ENCODE measurements around the gene CDK5. TPM values are rescaled to one million over a fixed set of nuclear protein-coding genes. Genes with fewer than 3 reads are reported as not detected.

The CDK5 gene
- total and polyA plus RNA-seq, 2 donors: 8.9 to 19.8 TPM

DNA sequence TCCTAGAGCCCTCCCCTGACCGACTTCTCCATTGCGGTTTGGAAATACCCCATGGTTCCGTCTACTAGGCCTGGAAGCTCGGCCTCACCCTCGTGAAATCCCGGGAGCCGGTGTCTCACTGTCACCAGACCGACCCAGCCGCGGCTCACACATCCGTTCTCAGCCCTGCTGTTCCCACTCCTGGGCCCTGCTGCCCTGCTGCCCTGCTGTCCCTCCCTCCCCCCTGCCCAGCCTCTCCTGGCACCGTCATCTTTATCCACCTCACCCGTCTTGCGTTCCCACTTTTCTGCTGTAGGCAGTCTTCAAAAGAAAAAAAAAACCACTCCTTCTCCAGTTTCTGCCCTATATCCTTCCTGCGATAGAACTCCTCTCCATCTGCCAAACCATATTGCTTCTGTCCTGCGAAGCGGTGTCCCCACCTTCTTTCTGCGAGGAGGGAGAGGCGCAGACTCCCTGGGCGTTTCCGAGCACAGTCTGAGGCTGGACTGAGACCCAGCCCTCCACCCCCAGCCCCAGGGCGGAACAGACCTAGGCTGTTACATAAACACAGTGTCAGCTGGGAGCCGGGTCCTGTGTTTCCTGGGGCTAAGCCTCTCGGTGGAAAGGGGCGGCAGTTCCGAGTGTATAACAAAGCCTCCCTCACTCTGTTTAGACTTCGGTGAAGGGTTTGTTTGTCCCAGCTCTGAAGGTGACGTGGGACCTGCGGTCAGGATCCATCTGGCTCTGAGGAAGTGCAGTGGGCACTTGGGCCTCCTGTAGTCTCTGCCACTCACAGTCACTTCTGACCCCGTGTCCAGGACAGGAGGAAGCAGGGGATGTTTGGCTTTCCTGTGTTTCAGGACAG is 31.4 kb upstream of the CDK5 start:
- WGBS: 5% methylated on average over 30 of the region's 30 CpGs
- Histone ChIP-seq H3K27ac (ENCODE audit: low read depth in 1 of 2, low read length in 1 of 2) (peak overlapping the region; percentile 37 to 75), H3K4me3 (ENCODE audit: low read length in 2 of 2) (no peak overlapping the region), H3K36me3 (ENCODE audit: control insufficient read depth in 2 of 2, insufficient read depth in 2 of 2, low read length in 1 of 2) (no peaks in the 10 kb centered on the region), H3K9me3 (ENCODE audit: control insufficient read depth in 2 of 2, insufficient read depth in 1 of 2, low read length in 1 of 2) (peaks cover 0 to 4% of the 10 kb centered on the region in 2 donors), H3K27me3 (ENCODE audit: control insufficient read depth in 2 of 2, insufficient read depth in 1 of 2, low read length in 1 of 2) (peaks cover 55 to 90% of the 10 kb centered on the region in 2 donors), H3K4me1 (ENCODE audit: control insufficient read depth in 2 of 2, insufficient read depth in 2 of 2, low read length in 2 of 2) (peaks cover 3 to 35% of the 10 kb centered on the region in 2 donors)
- no peak for DNase-seq (ENCODE audit: low read depth in 6 of 9, low spot score in 9 of 9)

DNA sequence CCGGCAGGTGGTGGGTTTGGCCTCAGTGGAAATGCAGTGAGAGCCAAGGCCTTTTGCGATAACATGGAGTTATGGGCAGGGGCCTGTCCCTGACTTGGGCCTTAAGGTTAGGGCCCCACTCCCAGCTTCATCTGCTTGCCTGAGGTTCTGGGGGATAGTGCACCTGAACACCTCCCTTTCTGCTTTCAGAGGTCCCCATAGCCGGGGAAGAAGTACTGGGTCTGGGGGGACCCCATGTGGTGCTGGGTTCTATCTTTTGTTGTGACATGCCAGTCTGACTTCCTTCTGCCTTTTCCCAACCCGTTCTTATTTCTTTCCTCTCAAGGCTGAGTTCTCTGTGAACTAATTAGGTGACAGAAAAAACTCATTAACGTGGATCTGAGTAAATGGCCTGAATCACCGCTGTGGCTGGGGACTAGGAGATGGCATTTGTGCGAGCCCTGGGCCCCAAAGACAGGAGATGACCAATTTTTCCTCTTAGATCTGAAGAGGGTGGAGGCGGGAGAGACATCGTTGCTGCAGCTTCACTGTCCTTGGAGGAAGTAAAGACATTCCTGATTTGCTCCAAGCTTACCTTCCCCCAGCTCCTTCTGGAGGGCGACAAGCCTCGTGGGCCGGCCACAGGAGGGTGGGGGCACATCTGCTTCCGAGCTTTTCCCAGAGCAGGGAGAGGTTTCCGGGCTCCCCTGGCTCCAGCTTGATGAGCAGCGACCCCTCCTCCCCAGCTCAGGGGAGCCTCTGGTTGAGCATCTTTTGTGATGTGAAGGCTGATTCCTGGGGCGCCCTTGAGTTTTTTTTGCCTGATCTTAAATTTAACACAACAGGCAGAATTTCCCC is 30.5 kb upstream of the CDK5 start:
- Histone ChIP-seq H3K27ac (ENCODE audit: low read depth in 1 of 2, low read length in 1 of 2) (peak overlapping the region in 1 of 2 donors; percentile 51), H3K36me3 (ENCODE audit: control insufficient read depth in 2 of 2, insufficient read depth in 2 of 2, low read length in 1 of 2) (no peaks in the 10 kb centered on the region), H3K9me3 (ENCODE audit: control insufficient read depth in 2 of 2, insufficient read depth in 1 of 2, low read length in 1 of 2) (peaks cover 0 to 4% of the 10 kb centered on the region in 2 donors), H3K27me3 (ENCODE audit: control insufficient read depth in 2 of 2, insufficient read depth in 1 of 2, low read length in 1 of 2) (peaks cover 62 to 90% of the 10 kb centered on the region in 2 donors), H3K4me1 (ENCODE audit: control insufficient read depth in 2 of 2, insufficient read depth in 2 of 2, low read length in 2 of 2) (peaks cover 3 to 41% of the 10 kb centered on the region in 2 donors), H3K4me3 (ENCODE audit: low read length in 2 of 2) (peak overlapping the region in 1 of 2 donors; percentile 13)
- no peak for DNase-seq (ENCODE audit: low read depth in 6 of 9, low spot score in 9 of 9)
- 40% methylated on average over 16 of the region's 16 CpGs for WGBS

DNA sequence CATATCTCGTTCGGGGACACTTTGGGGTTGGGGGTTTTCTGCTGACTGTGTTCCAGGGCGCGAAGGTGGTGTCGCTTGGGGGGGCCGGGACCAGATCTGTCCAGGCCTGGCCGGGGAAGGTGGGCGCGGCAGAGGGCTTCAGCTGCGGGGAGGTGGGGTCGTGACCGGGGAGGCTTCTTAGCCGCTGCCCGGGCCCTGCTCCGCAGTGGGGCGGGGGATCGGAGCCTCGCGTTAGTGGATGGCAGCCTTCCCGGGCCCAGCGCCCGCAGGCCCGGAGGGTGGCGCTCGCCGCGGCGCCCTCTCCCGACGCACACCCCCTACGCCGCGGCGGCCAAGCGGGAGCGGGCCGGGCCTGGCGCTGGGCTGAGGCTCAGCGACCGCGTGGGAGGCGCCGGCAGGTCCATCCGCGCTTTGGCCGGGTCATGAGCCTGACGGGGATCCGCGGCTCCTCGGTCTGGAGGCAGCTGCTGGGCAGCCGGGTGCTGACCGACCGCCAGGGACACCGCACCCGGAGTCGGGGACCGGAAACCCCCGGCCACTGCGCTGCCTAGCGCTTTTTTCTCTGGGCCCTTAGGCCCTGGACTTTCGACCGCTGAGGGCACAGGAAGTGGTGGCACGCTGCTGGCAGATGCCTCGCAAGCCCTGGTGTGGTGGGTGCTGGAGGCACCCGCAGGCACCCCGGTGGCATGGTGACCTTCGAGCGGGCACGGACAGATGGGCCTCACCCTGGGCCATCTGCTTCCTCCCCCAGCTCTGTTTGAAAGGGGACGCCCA is 29.7 kb upstream of the CDK5 start:
- no peaks in the 10 kb centered on the region for H3K36me3 ChIP-seq (ENCODE audit: control insufficient read depth in 2 of 2, insufficient read depth in 2 of 2, low read length in 1 of 2)

DNA sequence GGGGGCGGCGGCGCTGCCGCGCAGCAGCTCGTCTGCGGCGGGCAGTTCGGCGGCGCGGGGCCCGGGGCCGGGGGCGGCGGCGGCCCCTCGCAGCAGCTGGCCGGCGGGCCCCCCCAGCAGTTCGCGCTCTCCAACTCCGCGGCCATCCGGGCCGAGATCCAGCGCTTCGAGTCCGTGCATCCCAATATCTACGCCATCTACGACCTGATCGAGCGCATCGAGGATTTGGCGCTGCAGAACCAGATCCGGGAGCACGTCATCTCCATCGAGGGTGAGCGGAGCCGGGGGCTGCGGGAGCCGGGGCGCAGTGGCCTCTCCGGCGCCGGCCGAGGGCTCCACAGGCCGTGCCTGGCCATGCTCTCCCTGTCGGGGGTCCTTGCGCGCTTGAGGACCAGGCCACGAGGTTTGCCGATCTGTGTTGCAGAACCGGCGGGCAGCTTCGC is 29.1 kb upstream of the CDK5 start:
- no peak for DNase-seq (ENCODE audit: low read depth in 6 of 9, low spot score in 9 of 9)
- Histone ChIP-seq H3K9me3 (ENCODE audit: control insufficient read depth in 2 of 2, insufficient read depth in 1 of 2, low read length in 1 of 2) (peaks cover 0 to 4% of the 10 kb centered on the region in 2 donors), H3K4me1 (ENCODE audit: control insufficient read depth in 2 of 2, insufficient read depth in 2 of 2, low read length in 2 of 2) (peaks cover 12 to 50% of the 10 kb centered on the region in 2 donors), H3K36me3 (ENCODE audit: control insufficient read depth in 2 of 2, insufficient read depth in 2 of 2, low read length in 1 of 2) (peaks cover 0 to 2% of the 10 kb centered on the region in 2 donors), H3K4me3 (ENCODE audit: low read length in 2 of 2) (peak overlapping the region; percentile 27 to 62), H3K27ac (ENCODE audit: low read depth in 1 of 2, low read length in 1 of 2) (peak overlapping the region in 1 of 2 donors; percentile 20), H3K27me3 (ENCODE audit: control insufficient read depth in 2 of 2, insufficient read depth in 1 of 2, low read length in 1 of 2) (peaks cover 62 to 77% of the 10 kb centered on the region in 2 donors)
- WGBS: 1% methylated on average over 54 of the region's 56 CpGs

More for the DNA sequence above, 29.7 kb upstream of the CDK5 start:
- peaks cover 62 to 84% of the 10 kb centered on the region in 2 donors for H3K27me3 ChIP-seq (ENCODE audit: control insufficient read depth in 2 of 2, insufficient read depth in 1 of 2, low read length in 1 of 2)
- peaks cover 6 to 44% of the 10 kb centered on the region in 2 donors for H3K4me1 ChIP-seq (ENCODE audit: control insufficient read depth in 2 of 2, insufficient read depth in 2 of 2, low read length in 2 of 2)
- H3K9me3 ChIP-seq (ENCODE audit: control insufficient read depth in 2 of 2, insufficient read depth in 1 of 2, low read length in 1 of 2): peaks cover 0 to 4% of the 10 kb centered on the region in 2 donors
- H3K27ac ChIP-seq (ENCODE audit: low read depth in 1 of 2, low read length in 1 of 2): no peak overlapping the region
- peak overlapping the region; percentile 27 to 62 for H3K4me3 ChIP-seq (ENCODE audit: low read length in 2 of 2)
- no peak for DNase-seq (ENCODE audit: low read depth in 6 of 9, low spot score in 9 of 9)
- WGBS: 4% methylated on average over 70 of the region's 70 CpGs

DNA sequence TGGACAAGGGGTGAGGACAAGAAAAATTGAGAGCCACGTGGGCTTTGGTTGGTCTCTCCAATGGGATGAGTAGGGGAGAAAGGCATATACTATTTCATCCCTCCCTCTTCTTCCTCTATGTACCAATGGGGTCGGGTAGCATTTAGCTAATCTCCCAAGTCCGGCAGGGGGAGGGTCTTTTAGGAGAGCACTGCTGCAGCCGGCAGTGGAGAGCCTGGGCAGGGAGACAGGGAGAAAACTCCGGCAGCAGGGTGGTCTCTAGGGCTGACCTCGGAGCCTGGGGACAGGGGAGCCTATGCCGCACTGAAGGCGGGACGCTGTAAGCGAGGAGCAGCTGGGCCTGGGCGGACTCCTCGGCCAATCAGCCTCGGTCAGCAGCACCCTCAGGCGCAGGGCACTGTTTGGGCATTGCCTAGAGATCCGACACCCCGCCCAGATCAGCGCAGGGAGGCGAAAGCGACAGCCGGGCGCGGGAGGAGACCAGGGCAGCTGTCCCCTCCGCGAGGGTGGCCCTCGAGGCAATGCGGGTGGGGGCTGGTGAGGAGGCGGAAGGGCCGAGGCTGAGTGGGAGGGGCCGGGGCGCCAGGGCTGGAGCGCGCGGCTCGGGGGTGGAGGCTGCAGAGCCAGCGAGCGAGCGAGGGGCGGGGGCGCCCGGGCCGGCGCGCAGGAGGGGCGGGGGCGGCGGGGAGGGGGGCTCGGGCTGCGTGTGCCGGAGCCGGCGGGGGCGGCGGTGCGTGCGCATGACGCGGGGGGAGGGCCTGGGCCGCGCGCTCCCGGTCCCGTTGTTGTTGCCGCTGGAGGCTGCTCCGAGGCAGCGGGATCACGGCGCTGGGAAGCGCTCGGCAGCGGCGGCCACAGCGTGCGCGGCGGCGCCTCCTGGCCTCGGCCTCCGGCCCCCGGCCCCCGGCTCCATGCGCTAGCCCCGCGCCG is 28.3 kb upstream of the CDK5 start, which contains the start of gene AGAP3:
AGAP3 (plus strand) TSS at position 785 of the 930 bp plus-strand sequence. CDS start 267 bp downstream, outside the sequence.
- H3K36me3 ChIP-seq (ENCODE audit: control insufficient read depth in 2 of 2, insufficient read depth in 2 of 2, low read length in 1 of 2): peaks cover 0 to 7% of the 10 kb centered on the region in 2 donors
- peaks cover 62 to 69% of the 10 kb centered on the region in 2 donors for H3K27me3 ChIP-seq (ENCODE audit: control insufficient read depth in 2 of 2, insufficient read depth in 1 of 2, low read length in 1 of 2)
- 1% methylated on average over 81 of the region's 84 CpGs for WGBS
- peak within 1 kb of the TSS; percentile 27 to 62 for H3K4me3 ChIP-seq (ENCODE audit: low read length in 2 of 2)
- peaks cover 20 to 58% of the 10 kb centered on the region in 2 donors for H3K4me1 ChIP-seq (ENCODE audit: control insufficient read depth in 2 of 2, insufficient read depth in 2 of 2, low read length in 2 of 2)
- peak within 1 kb of the TSS in 1 of 2 donors; percentile 20 for H3K27ac ChIP-seq (ENCODE audit: low read depth in 1 of 2, low read length in 1 of 2)
- H3K9me3 ChIP-seq (ENCODE audit: control insufficient read depth in 2 of 2, insufficient read depth in 1 of 2, low read length in 1 of 2): peaks cover 0 to 4% of the 10 kb centered on the region in 2 donors
- DNase-seq (ENCODE audit: low read depth in 6 of 9, low spot score in 9 of 9): peak in 1 of 9 donors; percentile 35

DNA sequence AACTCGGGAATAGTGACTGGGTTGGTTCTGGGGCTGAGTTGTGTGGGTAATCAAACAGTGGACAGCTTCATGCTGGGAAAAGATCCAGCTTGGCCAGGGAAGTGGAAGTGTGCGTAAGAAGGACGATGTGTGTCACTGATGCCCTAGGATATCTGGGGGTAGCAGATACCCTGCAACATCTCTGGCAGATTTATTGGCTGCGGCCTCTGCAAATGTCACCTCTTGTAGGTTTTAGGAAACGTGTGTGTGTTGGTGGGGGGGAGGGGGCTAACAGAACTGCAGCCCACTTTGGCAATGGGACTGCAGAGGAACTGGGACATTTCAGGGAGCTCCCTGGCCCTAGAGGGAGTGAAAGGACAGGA is 27.6 kb upstream of the CDK5 start:
- Histone ChIP-seq H3K36me3 (ENCODE audit: control insufficient read depth in 2 of 2, insufficient read depth in 2 of 2, low read length in 1 of 2) (peaks cover 0 to 7% of the 10 kb centered on the region in 2 donors), H3K4me1 (ENCODE audit: control insufficient read depth in 2 of 2, insufficient read depth in 2 of 2, low read length in 2 of 2) (peaks cover 20 to 59% of the 10 kb centered on the region in 2 donors), H3K27me3 (ENCODE audit: control insufficient read depth in 2 of 2, insufficient read depth in 1 of 2, low read length in 1 of 2) (peaks cover 61 to 65% of the 10 kb centered on the region in 2 donors), H3K27ac (ENCODE audit: low read depth in 1 of 2, low read length in 1 of 2) (no peak overlapping the region), H3K9me3 (ENCODE audit: control insufficient read depth in 2 of 2, insufficient read depth in 1 of 2, low read length in 1 of 2) (peaks cover 0 to 4% of the 10 kb centered on the region in 2 donors), H3K4me3 (ENCODE audit: low read length in 2 of 2) (no peak overlapping the region)
- no peak for DNase-seq (ENCODE audit: low read depth in 6 of 9, low spot score in 9 of 9)
- WGBS: 56% methylated on average over 5 of the region's 5 CpGs

DNA sequence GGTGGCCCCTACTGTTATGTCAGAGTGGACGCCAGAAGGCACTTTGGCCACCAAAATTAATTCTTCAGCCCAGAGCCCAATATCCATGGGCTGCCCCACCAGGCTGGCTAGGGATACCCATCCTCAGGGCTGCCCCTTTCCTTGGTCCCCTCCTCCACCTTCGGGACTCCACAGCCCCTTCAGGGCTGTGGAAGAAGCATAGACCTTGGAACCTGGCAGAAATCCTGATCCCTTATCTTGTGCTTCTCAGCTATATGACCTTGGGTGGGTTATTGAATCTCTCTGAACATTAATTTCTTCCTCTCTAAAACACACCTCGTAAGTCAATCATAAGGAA is 26.1 kb upstream of the CDK5 start:
- no peak for DNase-seq (ENCODE audit: low read depth in 6 of 9, low spot score in 9 of 9)
- Histone ChIP-seq H3K4me1 (ENCODE audit: control insufficient read depth in 2 of 2, insufficient read depth in 2 of 2, low read length in 2 of 2) (peaks cover 25 to 58% of the 10 kb centered on the region in 2 donors), H3K9me3 (ENCODE audit: control insufficient read depth in 2 of 2, insufficient read depth in 1 of 2, low read length in 1 of 2) (peaks cover 0 to 2% of the 10 kb centered on the region in 2 donors), H3K27ac (ENCODE audit: low read depth in 1 of 2, low read length in 1 of 2) (no peak overlapping the region), H3K36me3 (ENCODE audit: control insufficient read depth in 2 of 2, insufficient read depth in 2 of 2, low read length in 1 of 2) (peaks cover 0 to 7% of the 10 kb centered on the region in 2 donors), H3K27me3 (ENCODE audit: control insufficient read depth in 2 of 2, insufficient read depth in 1 of 2, low read length in 1 of 2) (peaks cover 47 to 49% of the 10 kb centered on the region in 2 donors), H3K4me3 (ENCODE audit: low read length in 2 of 2) (peak overlapping the region; percentile 76 to 91)
- 32% methylated on average over 3 of the region's 3 CpGs for WGBS

All from thymus (tissue), 11 donors.